Right kidney (tissue), 1 donor: ENCODE data around the gene COG4.

ENCODE experiments used
- DNase-seq: peaks from one replicate; pipeline ENCODE4 v3.0.0-alpha.2; 2016

The COG4 gene

GRCh38 chr16:70434484-70435260, 88.7 kb downstream of the COG4 start:
- no peak for DNase-seq

DNA sequence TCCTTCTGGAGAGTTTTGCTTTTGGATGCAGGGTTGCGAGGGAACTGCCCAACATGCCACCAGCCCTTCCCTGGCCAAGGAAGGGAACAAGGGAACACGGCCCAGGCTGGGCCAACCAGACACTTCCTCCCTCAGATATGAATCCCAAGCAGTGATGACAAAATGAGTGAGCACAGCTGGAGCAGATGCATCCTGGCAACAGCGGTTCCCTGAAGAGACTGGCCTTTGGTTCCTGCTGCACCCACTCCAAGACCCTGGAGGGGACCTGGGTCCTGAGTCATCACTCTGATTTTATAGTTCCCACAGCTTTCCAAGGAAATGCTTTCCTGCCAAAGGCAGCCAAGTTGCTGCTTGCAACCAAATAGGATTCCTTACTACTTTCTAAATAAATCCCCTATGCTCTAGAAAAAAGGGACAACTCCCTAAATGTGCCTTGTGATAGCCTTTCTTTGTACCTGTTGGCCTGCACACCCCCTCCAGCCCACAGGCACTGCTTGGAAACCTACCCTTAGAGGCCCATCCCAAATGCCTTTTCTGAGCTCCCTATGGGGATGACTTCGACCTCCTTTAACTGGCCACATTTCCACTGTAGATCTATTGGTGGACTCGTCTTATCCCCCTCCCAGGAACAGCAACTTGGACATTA, 89.8 kb downstream of the COG4 start:
- no peak for DNase-seq

DNA sequence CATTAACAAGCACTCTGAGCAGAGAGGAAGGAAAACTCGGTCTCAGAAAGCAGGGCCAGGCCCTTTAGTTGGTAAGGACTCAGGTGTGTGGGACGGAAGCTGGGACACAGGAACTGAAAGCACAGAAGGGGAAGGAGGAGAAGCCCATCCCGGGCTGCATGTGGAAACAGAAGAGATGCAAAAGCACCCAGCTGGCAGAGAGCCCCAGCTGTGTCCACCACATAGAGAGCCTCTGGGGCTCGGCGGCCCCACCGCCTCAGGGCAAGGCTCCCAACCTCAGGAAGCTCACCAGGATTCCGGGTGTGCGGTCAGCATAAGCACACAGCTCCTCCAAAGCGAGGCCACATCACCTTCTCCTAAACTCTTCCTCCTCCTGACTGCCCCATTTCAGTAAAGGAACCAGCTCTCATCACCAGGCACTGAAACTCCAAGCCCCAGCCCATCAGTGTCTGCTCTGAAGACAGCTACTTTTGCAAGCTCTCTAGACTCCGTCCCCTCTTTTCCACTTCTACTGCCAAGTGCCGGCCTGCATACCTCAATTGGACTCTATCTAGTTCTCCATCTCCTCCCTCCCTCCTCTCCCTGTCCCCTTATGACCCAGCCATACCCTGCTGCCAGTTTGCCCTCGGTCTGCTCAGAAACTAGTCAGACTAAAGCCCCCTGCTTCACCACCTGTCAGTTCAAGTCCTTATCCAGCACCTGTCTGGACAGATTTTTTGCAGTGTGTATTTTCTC, 90.5 kb downstream of the COG4 start:
- no peak for DNase-seq

- no peak for DNase-seq
These were observed 91.0 kb downstream of the COG4 start for GRCh38 chr16:70432356-70432722.

DNA sequence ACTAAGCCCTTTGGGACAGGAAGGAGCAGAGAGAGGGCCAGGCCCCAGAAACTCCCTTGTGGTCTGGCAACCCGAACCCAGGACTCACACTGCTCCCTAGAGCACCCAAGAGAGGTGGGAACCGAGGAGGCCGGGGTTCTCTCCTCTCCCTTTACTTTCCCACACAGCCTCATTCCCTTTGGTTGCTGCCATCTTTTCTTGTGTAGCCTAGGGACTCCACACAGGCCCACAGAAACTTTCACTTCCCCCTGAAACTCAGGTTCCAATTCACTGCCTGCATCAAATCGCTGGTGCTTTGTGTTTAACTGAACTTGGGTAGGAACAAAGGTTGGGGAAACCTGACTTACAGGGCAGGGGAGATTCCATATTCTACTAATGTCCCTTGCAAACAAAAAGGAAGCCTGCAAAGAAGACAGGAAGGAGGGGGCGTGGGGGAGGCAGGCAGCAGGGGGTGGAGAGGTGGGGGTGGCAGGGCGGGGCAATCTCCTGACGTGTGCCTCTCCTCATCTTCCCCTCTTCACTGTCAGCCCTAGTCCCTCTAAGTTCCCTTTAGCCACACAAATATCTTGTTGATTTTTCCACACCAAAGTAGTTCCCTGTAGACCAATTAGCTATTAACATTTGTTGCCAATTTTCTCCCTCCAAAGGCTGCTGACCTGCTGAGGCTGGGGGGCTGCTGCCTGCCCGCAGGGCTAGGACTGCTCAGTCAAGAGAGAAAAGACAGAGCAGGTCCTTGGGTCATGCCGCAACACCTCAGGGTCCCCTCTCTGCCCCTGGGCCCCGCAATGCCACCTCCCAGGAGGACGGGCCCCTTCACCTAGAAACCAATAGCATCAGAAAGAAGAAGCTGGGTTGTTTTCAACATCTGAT, 92.5 kb downstream of the COG4 start:
- no peak for DNase-seq
